Large intestine (tissue), 12 donors: ENCODE results near the gene RPP38. TPM values are rescaled to one million over a fixed set of nuclear protein-coding genes. Genes with fewer than 3 reads are reported as not detected.

Experiments used
- DNase-seq, 2 donors: peaks; one replicate each; pipeline versions ENCODE4 v3.0.0 to v3.0.0-alpha.2; 2013
- H3K27ac ChIP-seq: one replicate; pipeline ENCODE4 v1.5.1; 2013; ENCODE audit warnings: low read length
- H3K27me3 ChIP-seq: 2 replicates; pipeline ENCODE4 v1.6.1; 2013; ENCODE audit warnings: low read length; ENCODE audit not compliant: control insufficient read depth, insufficient read depth
- H3K36me3 ChIP-seq: 2 replicates; pipeline ENCODE4 v1.6.1; 2013; ENCODE audit warnings: low read length; ENCODE audit not compliant: control insufficient read depth, insufficient read depth
- H3K4me1 ChIP-seq: one replicate; pipeline ENCODE4 v1.6.1; 2013; ENCODE audit warnings: low read length; ENCODE audit not compliant: control insufficient read depth, insufficient read depth
- H3K4me3 ChIP-seq: one replicate; pipeline ENCODE4 v1.5.1; 2013; ENCODE audit warnings: low read length
- H3K9me3 ChIP-seq: one replicate; pipeline ENCODE4 v1.6.1; 2013; ENCODE audit warnings: mild to moderate bottlenecking, low read depth, low read length, moderate library complexity; ENCODE audit not compliant: control insufficient read depth
- WGBS: methylation state at CpG from one replicate; pipeline ENCODE4 v1.1.5; 2013; ENCODE audit warnings: low lambda C conversion rate; ENCODE audit not compliant: insufficient coverage; 5-methylcytosine and 5-hydroxymethylcytosine counted together
- long read RNA-seq, 11 donors: transcript quantifications; one replicate each; lab custom pipeline, GENCODE V29; 2026
- polyA plus RNA-seq: library from polyadenylated mRNA; unstranded; fragments of 120-200 nt; gene quantifications from one replicate; pipeline ENCODE4 v1.2.1, GENCODE V29; 2013

Gene RPP38
- 30.2 TPM for polyA plus RNA-seq
- long read RNA-seq, donor 1, partial matches to known transcripts = 0 of 9 reads
- long read RNA-seq, donor 1, other reads (novel, unspliced or antisense) = 0 of 9 reads
- long read RNA-seq, donor 2, transcript RPP38-203 (2 exons, 1,030 nt) = major isoform, 8 of 23 reads
- long read RNA-seq, donor 2, partial matches to known transcripts = 5 of 23 reads
- long read RNA-seq, donor 2, other reads (novel, unspliced or antisense) = 0 of 23 reads
- long read RNA-seq, donor 3 = 0 reads
- long read RNA-seq, donor 4, partial matches to known transcripts = 0 of 2 reads
- long read RNA-seq, donor 4, other reads (novel, unspliced or antisense) = 0 of 2 reads
- long read RNA-seq, donor 5, partial matches to known transcripts = 0 of 5 reads
- long read RNA-seq, donor 5, other reads (novel, unspliced or antisense) = 0 of 5 reads
- long read RNA-seq, donor 6, transcript RPP38-207 (2 exons, 1,537 nt) = major isoform, 6 of 19 reads
- long read RNA-seq, donor 6, partial matches to known transcripts = 5 of 19 reads
- long read RNA-seq, donor 6, other reads (novel, unspliced or antisense) = 0 of 19 reads
- long read RNA-seq, donor 7, partial matches to known transcripts = 6 of 15 reads
- long read RNA-seq, donor 7, other reads (novel, unspliced or antisense) = 0 of 15 reads
- long read RNA-seq, donor 8, transcript RPP38-204 (3 exons, 1,296 nt) = major isoform, 10 of 33 reads
- long read RNA-seq, donor 8, transcript RPP38-203 (2 exons, 1,030 nt) = minor isoform, 9 of 33 reads
- long read RNA-seq, donor 8, partial matches to known transcripts = 8 of 33 reads
- long read RNA-seq, donor 8, other reads (novel, unspliced or antisense) = 0 of 33 reads
- long read RNA-seq, donor 9, partial matches to known transcripts = 0 of 8 reads
- long read RNA-seq, donor 9, other reads (novel, unspliced or antisense) = 0 of 8 reads
- long read RNA-seq, donor 10, transcript RPP38-204 (3 exons, 1,296 nt) = minor isoform, 6 of 25 reads
- long read RNA-seq, donor 10, transcript RPP38-203 (2 exons, 1,030 nt) = major isoform, 8 of 25 reads
- long read RNA-seq, donor 10, partial matches to known transcripts = 6 of 25 reads
- long read RNA-seq, donor 10, other reads (novel, unspliced or antisense) = 0 of 25 reads
- long read RNA-seq, donor 11, transcript RPP38-207 (2 exons, 1,537 nt) = major isoform, 9 of 14 reads
- long read RNA-seq, donor 11, partial matches to known transcripts = 0 of 14 reads
- long read RNA-seq, donor 11, other reads (novel, unspliced or antisense) = 0 of 14 reads

- H3K36me3 ChIP-seq = peaks cover 15% of the 10 kb centered on the region
- H3K4me1 ChIP-seq = peaks cover 14% of the 10 kb centered on the region
- no peaks in the 10 kb centered on the region for H3K9me3 ChIP-seq
- no CpG with 5 or more reads among the region's 84 CpGs for WGBS
- no peaks in the 10 kb centered on the region for H3K27me3 ChIP-seq
- peak within 1 kb of the TSS; percentile 95 for H3K27ac ChIP-seq
- peak; percentile 94 to 96 for DNase-seq
- peak within 1 kb of the TSS; percentile 78 for H3K4me3 ChIP-seq
Observed at GRCh38 chr10:15097011-15097812, at the start of gene RPP38. RPP38 (plus strand) TSS chr10:15097355; CDS start chr10:15103315, 5,960 bp downstream.

GRCh38 chr10:15049533-15049932 lies 47.6 kb upstream of the RPP38 start:
- Histone ChIP-seq H3K4me3 (no peak overlapping the region), H3K4me1 (no peaks in the 10 kb centered on the region), H3K27ac (no peak overlapping the region), H3K9me3 (no peaks in the 10 kb centered on the region), H3K27me3 (no peaks in the 10 kb centered on the region), H3K36me3 (no peaks in the 10 kb centered on the region)
- DNase-seq = no peak

GRCh38 chr10:15052121-15052520 lies 45.0 kb upstream of the RPP38 start:
- Histone ChIP-seq H3K9me3 (no peaks in the 10 kb centered on the region), H3K4me3 (no peak overlapping the region), H3K36me3 (no peaks in the 10 kb centered on the region), H3K27ac (no peak overlapping the region), H3K4me1 (no peaks in the 10 kb centered on the region), H3K27me3 (no peaks in the 10 kb centered on the region)
- WGBS = no CpG with 5 or more reads among the region's 7 CpGs
- DNase-seq = no peak

- H3K9me3 ChIP-seq = no peaks in the 10 kb centered on the region
- no peaks in the 10 kb centered on the region for H3K36me3 ChIP-seq
- no peaks in the 10 kb centered on the region for H3K27me3 ChIP-seq
- no CpG with 5 or more reads among the region's 3 CpGs for WGBS
- no peaks in the 10 kb centered on the region for H3K4me1 ChIP-seq
- DNase-seq = no peak
- no peak overlapping the region for H3K27ac ChIP-seq
- no peak overlapping the region for H3K4me3 ChIP-seq
Observed at GRCh38 chr10:15053061-15053460, 44.1 kb upstream of the RPP38 start.

- Histone ChIP-seq H3K36me3 (no peaks in the 10 kb centered on the region), H3K9me3 (peaks cover 5% of the 10 kb centered on the region), H3K27ac (no peak overlapping the region), H3K4me1 (no peaks in the 10 kb centered on the region), H3K4me3 (no peak overlapping the region), H3K27me3 (no peaks in the 10 kb centered on the region)
- no peak for DNase-seq
- no CpG with 5 or more reads among the region's 1 CpG for WGBS
Observed at GRCh38 chr10:15058689-15059088, 38.5 kb upstream of the RPP38 start.

GRCh38 chr10:15059914-15060313 lies 37.2 kb upstream of the RPP38 start:
- Histone ChIP-seq H3K36me3 (no peaks in the 10 kb centered on the region), H3K27ac (no peak overlapping the region), H3K9me3 (peaks cover 5% of the 10 kb centered on the region), H3K27me3 (no peaks in the 10 kb centered on the region), H3K4me1 (no peaks in the 10 kb centered on the region), H3K4me3 (no peak overlapping the region)
- DNase-seq = no peak
- 92% methylated on average over 2 of the region's 4 CpGs for WGBS

GRCh38 chr10:15060638-15061037 lies 36.5 kb upstream of the RPP38 start:
- Histone ChIP-seq H3K27me3 (no peaks in the 10 kb centered on the region), H3K4me1 (no peaks in the 10 kb centered on the region), H3K27ac (no peak overlapping the region), H3K36me3 (no peaks in the 10 kb centered on the region), H3K9me3 (peaks cover 5% of the 10 kb centered on the region), H3K4me3 (no peak overlapping the region)
- WGBS = 93% methylated on average over 2 of the region's 2 CpGs
- DNase-seq = no peak

- Histone ChIP-seq H3K4me1 (no peaks in the 10 kb centered on the region), H3K27me3 (no peaks in the 10 kb centered on the region), H3K36me3 (no peaks in the 10 kb centered on the region), H3K4me3 (no peak overlapping the region), H3K27ac (no peak overlapping the region), H3K9me3 (peaks cover 2% of the 10 kb centered on the region)
- no peak for DNase-seq
- WGBS = no CpG with 5 or more reads among the region's 5 CpGs
Observed at GRCh38 chr10:15067154-15067553, 30.0 kb upstream of the RPP38 start.

- no CpG with 5 or more reads among the region's 3 CpGs for WGBS
- Histone ChIP-seq H3K27ac (no peak overlapping the region), H3K36me3 (no peaks in the 10 kb centered on the region), H3K27me3 (no peaks in the 10 kb centered on the region), H3K9me3 (peaks cover 6% of the 10 kb centered on the region), H3K4me1 (no peaks in the 10 kb centered on the region), H3K4me3 (no peak overlapping the region)
- no peak for DNase-seq
Observed at GRCh38 chr10:15068802-15069201, 28.4 kb upstream of the RPP38 start.
